Mesendoderm (in vitro differentiated cells): ENCODE data around the gene DDX31.

ENCODE experiments used
- DNase-seq: peaks from one replicate; pipeline ENCODE4 v3.0.0; 2013
- H2AK5ac ChIP-seq: 2 replicates; pipeline ENCODE4 v1.6.1; 2013; ENCODE audit warnings: low read length, inconsistent platforms
- H2BK120ac ChIP-seq: 2 replicates; pipeline ENCODE4 v1.6.1; 2013; ENCODE audit warnings: low read depth, mild to moderate bottlenecking, low read length, moderate library complexity, mixed read lengths
- H2BK15ac ChIP-seq: replicated peaks from 2 replicates; pipeline ENCODE4 v1.6.1; 2013; ENCODE audit warnings: low read depth, mild to moderate bottlenecking, moderate library complexity
- H2BK5ac ChIP-seq: 2 replicates; pipeline ENCODE4 v1.6.1; 2013; ENCODE audit warnings: low read length, inconsistent platforms
- H3K18ac ChIP-seq: 2 replicates; pipeline ENCODE4 v1.6.1; 2013; ENCODE audit warnings: mild to moderate bottlenecking, low read length, mixed read lengths
- H3K23ac ChIP-seq: one replicate; pipeline ENCODE4 v1.6.1; 2013; ENCODE audit warnings: low read length
- H3K27ac ChIP-seq: 2 replicates; pipeline ENCODE4 v1.5.1; 2013; ENCODE audit warnings: low read depth, mild to moderate bottlenecking, inconsistent platforms, low read length, moderate library complexity
- H3K27me3 ChIP-seq: 2 replicates; pipeline ENCODE4 v1.6.1; 2013; ENCODE audit warnings: low read length, control low read depth, mild to moderate bottlenecking, inconsistent platforms; ENCODE audit not compliant: insufficient read depth, poor library complexity
- H3K36me3 ChIP-seq: 2 replicates; pipeline ENCODE4 v1.6.1; 2013; ENCODE audit warnings: low read length, inconsistent platforms; ENCODE audit not compliant: control insufficient read depth, insufficient read depth
- H3K4ac ChIP-seq: one replicate; pipeline ENCODE4 v1.6.1; 2013; ENCODE audit warnings: low read depth, mild to moderate bottlenecking, low read length, moderate library complexity
- H3K4me1 ChIP-seq: 2 replicates; pipeline ENCODE4 v1.6.1; 2013; ENCODE audit warnings: low read depth, low read length, inconsistent platforms; ENCODE audit not compliant: control insufficient read depth
- H3K4me2 ChIP-seq: 2 replicates; pipeline ENCODE4 v1.6.1; 2013; ENCODE audit warnings: low read length
- H3K4me3 ChIP-seq: 2 replicates; pipeline ENCODE4 v1.5.1; 2013; ENCODE audit warnings: mild to moderate bottlenecking, low read length
- H3K56ac ChIP-seq: one replicate; pipeline ENCODE4 v1.6.1; 2013; ENCODE audit warnings: low read length
- H3K79me1 ChIP-seq: 2 replicates; pipeline ENCODE4 v1.6.1; 2013; ENCODE audit warnings: low read length, inconsistent platforms
- H3K79me2 ChIP-seq: 2 replicates; pipeline ENCODE4 v1.6.1; 2013; ENCODE audit warnings: mild to moderate bottlenecking, low read length; ENCODE audit not compliant: control insufficient read depth, insufficient read depth
- H3K9ac ChIP-seq: 2 replicates; pipeline ENCODE4 v1.6.1; 2013; ENCODE audit warnings: low read length, inconsistent platforms
- H4K5ac ChIP-seq: one replicate; pipeline ENCODE4 v1.6.1; 2013; ENCODE audit warnings: low read length
- H4K8ac ChIP-seq: one replicate; pipeline ENCODE4 v1.6.1; 2013; ENCODE audit warnings: low read depth, mild to moderate bottlenecking, control low read depth, low read length, moderate library complexity
- WGBS: extraction: QIAGEN DNeasy Blood & Tissue Kit; methylation state at CpG from one replicate; pipeline ENCODE4 v1.1.7; 2013; ENCODE audit warnings: low lambda C conversion rate, missing lambda C conversion rate; ENCODE audit not compliant: insufficient coverage; ENCODE audit errors: extremely low coverage; 5-methylcytosine and 5-hydroxymethylcytosine counted together

DDX31 gene

DNA sequence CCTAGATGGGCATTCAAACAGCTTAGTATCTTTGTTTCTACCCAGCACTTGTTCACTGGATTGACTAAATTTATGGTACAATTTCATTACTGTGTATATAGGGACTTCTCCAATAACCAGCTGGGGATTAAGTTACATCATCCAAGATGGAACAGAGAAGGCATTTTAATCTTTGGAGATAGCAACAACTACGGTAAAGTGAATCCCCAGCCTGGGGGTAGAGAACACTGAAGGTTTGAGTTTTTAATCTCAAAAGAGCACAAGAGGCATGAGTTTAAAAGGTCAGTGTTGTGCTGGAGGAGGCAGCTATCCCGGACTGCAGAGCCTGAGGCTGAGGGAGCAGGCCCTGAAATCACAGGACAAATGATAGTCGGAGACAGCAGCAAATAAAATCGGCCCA, 28.6 kb downstream of the DDX31 start:
- Histone ChIP-seq H3K79me1 (peaks cover 4% of the 10 kb centered on the region), H4K8ac (no peak overlapping the region), H2AK5ac (no peak overlapping the region), H3K4me3 (no peak overlapping the region), H4K5ac (no peak overlapping the region), H3K23ac (no peak overlapping the region), H3K4me1 (no peaks in the 10 kb centered on the region), H3K9ac (no peak overlapping the region), H3K56ac (no peak overlapping the region), H3K4ac (no peak overlapping the region), H3K36me3 (peaks cover 11% of the 10 kb centered on the region), H2BK5ac (no peak overlapping the region), H3K79me2 (no peaks in the 10 kb centered on the region), H3K18ac (no peak overlapping the region), H3K27me3 (no peaks in the 10 kb centered on the region), H3K27ac (no peak overlapping the region), H2BK120ac (no peak overlapping the region), H3K4me2 (no peak overlapping the region), H2BK15ac (no peak overlapping the region)
- no CpG with 5 or more reads among the region's 4 CpGs for WGBS
- no peak for DNase-seq

DNA sequence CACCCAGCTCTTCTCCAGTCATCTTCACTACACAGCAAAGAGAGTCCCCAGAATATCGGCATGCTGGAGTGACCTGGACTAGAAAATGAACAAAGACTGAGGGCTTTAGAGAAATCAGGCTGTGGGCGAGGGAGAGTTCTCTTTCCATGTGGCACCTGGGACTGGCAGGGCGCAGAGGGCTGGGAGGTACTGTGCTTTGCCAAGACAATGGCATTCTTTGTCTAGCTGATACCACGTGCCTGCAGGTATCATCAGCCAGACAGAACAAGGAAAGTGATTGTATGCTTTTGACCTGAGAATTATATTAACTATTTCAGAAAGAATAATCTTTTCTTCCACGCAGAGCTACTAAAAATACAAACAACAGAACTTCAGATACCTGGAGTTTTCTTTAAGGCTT, 30.5 kb downstream of the DDX31 start:
- H3K27me3 ChIP-seq: no peaks in the 10 kb centered on the region
- no peak overlapping the region for H3K4me2 ChIP-seq
- H2BK5ac ChIP-seq: no peak overlapping the region
- no peak overlapping the region for H2AK5ac ChIP-seq
- H3K79me1 ChIP-seq: peaks cover 4% of the 10 kb centered on the region
- H4K5ac ChIP-seq: no peak overlapping the region
- DNase-seq: no peak
- H3K18ac ChIP-seq: no peak overlapping the region
- H3K56ac ChIP-seq: no peak overlapping the region
- no peaks in the 10 kb centered on the region for H3K4me1 ChIP-seq
- no peak overlapping the region for H4K8ac ChIP-seq
- no peak overlapping the region for H3K27ac ChIP-seq
- H3K4ac ChIP-seq: no peak overlapping the region
- no peak overlapping the region for H2BK15ac ChIP-seq
- no peak overlapping the region for H3K4me3 ChIP-seq
- no peaks in the 10 kb centered on the region for H3K79me2 ChIP-seq
- H3K23ac ChIP-seq: no peak overlapping the region
- H2BK120ac ChIP-seq: no peak overlapping the region
- WGBS: no CpG with 5 or more reads among the region's 5 CpGs
- peaks cover 8% of the 10 kb centered on the region for H3K36me3 ChIP-seq
- no peak overlapping the region for H3K9ac ChIP-seq

DNA sequence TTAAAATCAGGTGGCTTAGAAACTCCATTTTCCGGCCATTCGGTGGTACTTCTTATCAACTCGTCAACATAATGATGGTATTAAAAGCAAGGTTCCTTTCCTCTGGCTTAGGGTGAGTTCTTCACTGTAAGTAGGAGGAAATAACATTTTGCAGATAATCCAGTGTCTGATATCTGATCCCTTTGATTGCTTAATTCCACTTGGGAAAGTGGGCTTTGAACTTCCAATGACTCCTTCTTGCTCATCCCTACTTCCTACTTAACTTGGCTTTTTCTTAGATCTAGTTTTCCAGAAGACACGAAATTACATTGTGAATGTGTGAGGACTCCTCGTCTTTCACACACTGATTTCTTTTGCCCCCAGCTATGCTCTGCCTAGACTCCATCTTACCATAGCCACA, 31.5 kb downstream of the DDX31 start:
- Histone ChIP-seq H2BK120ac (no peak overlapping the region), H4K5ac (no peak overlapping the region), H2AK5ac (no peak overlapping the region), H3K27ac (no peak overlapping the region), H4K8ac (no peak overlapping the region), H3K79me2 (no peaks in the 10 kb centered on the region), H2BK15ac (no peak overlapping the region), H3K36me3 (peaks cover 6% of the 10 kb centered on the region), H2BK5ac (no peak overlapping the region), H3K79me1 (peaks cover 2% of the 10 kb centered on the region), H3K9ac (no peak overlapping the region), H3K4me1 (no peaks in the 10 kb centered on the region), H3K4me3 (no peak overlapping the region), H3K4ac (no peak overlapping the region), H3K23ac (no peak overlapping the region), H3K4me2 (no peak overlapping the region), H3K56ac (no peak overlapping the region), H3K18ac (no peak overlapping the region), H3K27me3 (no peaks in the 10 kb centered on the region)
- DNase-seq: no peak
- WGBS: no CpG with 5 or more reads among the region's 5 CpGs

DNA sequence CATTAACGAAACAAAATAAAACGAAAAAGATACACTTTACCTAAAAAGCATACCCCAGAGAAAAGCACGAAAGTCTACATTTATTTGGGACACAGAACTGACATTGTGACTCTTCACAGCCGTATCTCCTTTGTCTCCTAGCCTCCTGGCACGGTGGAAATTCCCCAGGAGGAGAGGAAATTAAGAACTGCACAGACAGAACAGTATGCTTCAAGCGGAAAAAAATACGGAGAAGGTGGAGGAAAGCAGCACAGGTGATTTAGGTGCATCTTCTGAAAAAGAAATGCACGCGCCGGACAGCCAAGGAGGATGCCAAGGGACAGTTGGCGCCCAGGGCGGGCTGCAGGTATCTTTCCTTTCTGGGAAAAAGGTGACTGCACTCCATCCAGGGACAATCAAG, 32.0 kb downstream of the DDX31 start:
- Histone ChIP-seq H3K36me3 (peaks cover 6% of the 10 kb centered on the region), H3K56ac (no peak overlapping the region), H2AK5ac (no peak overlapping the region), H3K79me1 (peaks cover 2% of the 10 kb centered on the region), H3K18ac (no peak overlapping the region), H3K4me2 (no peak overlapping the region), H3K4me1 (no peaks in the 10 kb centered on the region), H2BK120ac (no peak overlapping the region), H3K23ac (no peak overlapping the region), H2BK5ac (no peak overlapping the region), H4K8ac (no peak overlapping the region), H3K4ac (no peak overlapping the region), H2BK15ac (no peak overlapping the region), H3K4me3 (no peak overlapping the region), H3K27ac (no peak overlapping the region), H4K5ac (no peak overlapping the region), H3K27me3 (no peaks in the 10 kb centered on the region), H3K9ac (no peak overlapping the region), H3K79me2 (no peaks in the 10 kb centered on the region)
- no peak for DNase-seq
- WGBS: no CpG with 5 or more reads among the region's 12 CpGs

DNA sequence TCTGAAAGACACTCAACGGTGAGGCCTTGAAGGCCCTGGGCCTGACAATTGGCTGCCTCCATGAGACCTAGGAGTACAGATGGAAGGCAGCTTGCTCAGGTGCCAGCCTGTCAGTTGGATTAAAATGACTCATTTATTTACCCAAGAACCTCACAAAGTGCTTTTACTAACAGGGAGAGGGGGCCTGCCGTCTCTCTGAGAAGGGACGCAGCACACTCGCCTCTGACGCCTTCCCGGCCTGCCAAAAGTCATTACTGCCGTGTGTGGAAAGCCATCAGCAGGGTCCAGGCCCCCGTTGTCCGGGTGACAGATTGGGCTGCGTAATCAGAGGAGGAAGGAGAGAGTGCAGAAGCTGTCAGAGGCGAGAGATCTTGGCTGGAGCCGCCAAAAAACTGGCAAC, 32.4 kb downstream of the DDX31 start:
- H3K4me2 ChIP-seq: no peak overlapping the region
- H3K23ac ChIP-seq: no peak overlapping the region
- H2BK5ac ChIP-seq: no peak overlapping the region
- no peak overlapping the region for H2BK15ac ChIP-seq
- WGBS: no CpG with 5 or more reads among the region's 12 CpGs
- H3K4me3 ChIP-seq: no peak overlapping the region
- H3K27ac ChIP-seq: no peak overlapping the region
- H3K9ac ChIP-seq: no peak overlapping the region
- peaks cover 6% of the 10 kb centered on the region for H3K36me3 ChIP-seq
- no peaks in the 10 kb centered on the region for H3K4me1 ChIP-seq
- no peak overlapping the region for H3K4ac ChIP-seq
- H3K79me2 ChIP-seq: no peaks in the 10 kb centered on the region
- H3K27me3 ChIP-seq: no peaks in the 10 kb centered on the region
- H3K18ac ChIP-seq: no peak overlapping the region
- H3K56ac ChIP-seq: no peak overlapping the region
- no peak overlapping the region for H4K8ac ChIP-seq
- no peak overlapping the region for H2BK120ac ChIP-seq
- no peak overlapping the region for H4K5ac ChIP-seq
- DNase-seq: no peak
- no peak overlapping the region for H2AK5ac ChIP-seq
- H3K79me1 ChIP-seq: peaks cover 2% of the 10 kb centered on the region

DNA sequence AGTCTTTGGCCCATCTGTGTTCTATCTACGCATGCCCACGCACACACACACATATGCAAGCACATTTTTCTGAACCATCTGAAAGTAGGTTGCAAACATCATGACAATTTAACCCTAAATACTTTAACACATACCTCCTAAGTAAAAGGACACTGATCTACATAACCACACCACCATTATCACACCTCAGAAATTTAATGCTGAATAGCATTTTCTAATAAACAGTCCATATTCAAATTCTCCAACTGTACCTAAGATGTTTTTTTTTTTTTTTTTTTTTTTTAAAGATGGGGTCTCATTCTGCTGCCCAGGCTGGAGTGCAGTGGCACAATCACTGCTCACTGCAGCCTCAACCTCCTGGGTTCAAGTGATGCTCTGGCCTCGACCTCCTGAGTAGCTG, 35.5 kb downstream of the DDX31 start:
- no peak overlapping the region for H3K4me2 ChIP-seq
- no CpG with 5 or more reads among the region's 3 CpGs for WGBS
- no peak overlapping the region for H3K23ac ChIP-seq
- no peak overlapping the region for H3K9ac ChIP-seq
- no peak overlapping the region for H4K8ac ChIP-seq
- H3K79me1 ChIP-seq: no peaks in the 10 kb centered on the region
- H2AK5ac ChIP-seq: no peak overlapping the region
- no peak overlapping the region for H2BK15ac ChIP-seq
- H4K5ac ChIP-seq: no peak overlapping the region
- no peaks in the 10 kb centered on the region for H3K36me3 ChIP-seq
- H3K27me3 ChIP-seq: no peaks in the 10 kb centered on the region
- no peak overlapping the region for H2BK120ac ChIP-seq
- no peak for DNase-seq
- no peak overlapping the region for H3K56ac ChIP-seq
- H3K4me1 ChIP-seq: no peaks in the 10 kb centered on the region
- H2BK5ac ChIP-seq: no peak overlapping the region
- H3K4me3 ChIP-seq: no peak overlapping the region
- H3K27ac ChIP-seq: no peak overlapping the region
- no peak overlapping the region for H3K4ac ChIP-seq
- no peaks in the 10 kb centered on the region for H3K79me2 ChIP-seq
- H3K18ac ChIP-seq: no peak overlapping the region
